Midbrain (tissue), 1 donor: Measurements from ENCODE around the gene OGFRL1.
A peak's percentile ranks its signal among the peaks of the same experiment; 100 is the strongest.

Source experiments
- DNase-seq: peaks from one replicate; lab custom pipeline; 2025; lab: John Stamatoyannopoulos, UW

The OGFRL1 gene

DNA sequence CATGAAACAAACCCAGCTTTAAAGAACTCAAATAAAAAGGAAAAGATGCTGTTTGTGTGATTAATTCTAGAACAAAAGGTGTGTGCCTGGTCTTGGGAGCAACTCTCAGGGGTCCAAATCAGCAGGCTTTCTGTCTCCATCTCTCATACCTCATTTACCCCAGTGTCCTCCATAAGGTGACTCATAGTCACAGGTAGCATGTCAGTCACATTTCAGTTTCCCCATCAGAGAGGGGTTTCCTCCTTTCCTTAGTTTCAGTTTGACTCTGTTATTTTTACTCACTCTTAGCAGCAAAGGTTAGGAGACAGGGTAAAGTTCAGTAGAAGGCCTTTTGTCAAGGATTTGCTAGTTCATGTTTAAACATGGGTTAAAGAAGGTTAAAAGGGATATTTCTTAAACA lies 46.2 kb downstream of the OGFRL1 start:
- DNase-seq, result no peak

DNA sequence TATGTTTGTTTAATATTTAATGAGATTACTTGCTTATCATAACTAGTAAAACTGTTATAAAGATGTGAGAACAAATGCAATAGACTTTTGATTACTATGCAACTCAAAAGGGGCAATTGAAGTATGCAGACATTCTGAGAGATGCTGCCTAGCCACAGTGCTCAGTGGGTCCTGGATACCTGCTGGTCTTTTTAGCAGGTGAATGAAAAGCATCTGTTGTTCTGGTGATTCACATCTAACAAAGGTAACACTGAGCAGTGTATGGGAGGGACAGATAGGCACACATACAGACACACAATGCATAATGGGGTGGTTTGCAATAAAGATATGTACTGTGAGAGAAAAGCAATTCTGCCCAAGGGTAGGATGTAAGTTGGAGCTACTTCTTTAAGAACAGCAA lies 46.9 kb downstream of the OGFRL1 start:
- no peak for DNase-seq

DNA sequence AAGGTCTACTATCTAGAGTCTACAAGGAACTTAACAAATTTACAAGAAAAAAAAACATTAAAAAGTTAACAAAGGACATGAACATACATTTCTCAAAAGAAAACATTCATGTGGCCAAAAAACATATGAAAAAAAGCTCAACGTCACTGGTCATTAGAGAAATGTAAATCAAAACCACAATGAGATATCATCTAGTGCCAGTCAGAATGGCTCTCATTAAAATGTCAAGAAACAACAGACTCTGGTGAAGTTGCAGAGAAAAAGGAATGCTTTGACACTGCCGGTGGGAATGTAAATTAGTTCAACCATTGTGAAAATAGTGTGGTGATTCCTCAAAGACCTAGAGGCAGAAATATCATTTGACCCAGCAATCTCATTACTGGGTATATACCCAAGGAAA lies 48.3 kb downstream of the OGFRL1 start:
- DNase-seq, result no peak

- DNase-seq, result no peak
Observed at GRCh38 chr6:71338540-71339316, 50.1 kb downstream of the OGFRL1 start.

GRCh38 chr6:71342772-71343171 lies 54.2 kb downstream of the OGFRL1 start:
- no peak for DNase-seq

GRCh38 chr6:71345476-71346333 lies 57.1 kb downstream of the OGFRL1 start:
- DNase-seq, result peak; percentile 33

DNA sequence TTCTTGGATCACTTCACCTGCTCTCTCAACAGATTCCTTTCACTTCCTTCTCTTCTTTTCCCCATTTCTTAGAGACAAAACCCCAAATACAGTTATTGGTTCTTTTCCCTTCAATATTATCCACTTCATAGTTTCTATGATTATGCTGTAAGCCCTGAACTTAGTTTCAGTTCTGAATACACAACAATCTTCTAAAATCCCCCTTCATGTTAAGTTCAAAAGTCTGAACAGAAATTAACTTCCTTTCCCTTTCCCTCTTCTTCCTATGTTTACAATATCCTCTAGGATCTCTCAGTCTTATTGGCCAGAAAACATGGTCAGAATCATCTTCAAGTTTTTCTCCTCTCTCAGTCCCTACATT lies 57.7 kb downstream of the OGFRL1 start:
- no peak for DNase-seq

DNA sequence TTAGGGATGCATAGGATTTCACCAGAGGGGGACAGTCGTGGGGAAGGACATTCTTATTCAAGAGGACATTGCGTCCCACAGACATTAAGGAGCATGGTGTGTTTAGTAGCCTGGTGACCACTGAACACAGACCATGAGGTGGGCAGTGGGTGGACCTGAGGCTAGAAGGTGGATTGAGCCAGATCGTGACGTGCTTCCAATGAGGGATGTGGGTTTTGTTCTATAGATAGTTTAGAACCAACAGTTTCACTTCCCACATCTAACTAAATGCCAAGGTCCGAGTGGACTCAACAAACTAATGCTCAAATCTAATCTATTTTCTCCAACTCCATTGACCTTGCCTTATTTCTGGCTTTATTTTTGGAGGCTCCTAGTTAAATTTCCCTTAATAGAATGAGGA lies 58.5 kb downstream of the OGFRL1 start:
- peak; percentile 25 for DNase-seq

DNA sequence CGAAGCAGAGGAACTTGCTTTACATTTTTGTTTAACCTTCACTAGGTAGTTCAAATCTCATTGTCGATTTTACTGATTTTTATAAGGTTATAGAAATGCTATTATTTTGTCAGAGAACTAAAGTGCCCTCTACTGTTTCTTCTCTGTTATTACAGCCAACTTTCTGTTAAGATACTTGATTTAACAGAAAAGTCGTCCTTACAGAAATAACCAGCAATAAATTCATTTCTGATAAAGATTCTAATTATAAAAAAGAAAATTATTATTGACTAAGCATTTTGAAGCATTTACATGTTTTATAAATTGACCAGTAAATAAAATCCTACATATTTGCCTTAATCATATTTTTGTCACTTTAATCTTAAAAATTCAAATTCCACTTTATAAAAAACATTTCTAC lies 60.8 kb downstream of the OGFRL1 start:
- peak; percentile 58 for DNase-seq

DNA sequence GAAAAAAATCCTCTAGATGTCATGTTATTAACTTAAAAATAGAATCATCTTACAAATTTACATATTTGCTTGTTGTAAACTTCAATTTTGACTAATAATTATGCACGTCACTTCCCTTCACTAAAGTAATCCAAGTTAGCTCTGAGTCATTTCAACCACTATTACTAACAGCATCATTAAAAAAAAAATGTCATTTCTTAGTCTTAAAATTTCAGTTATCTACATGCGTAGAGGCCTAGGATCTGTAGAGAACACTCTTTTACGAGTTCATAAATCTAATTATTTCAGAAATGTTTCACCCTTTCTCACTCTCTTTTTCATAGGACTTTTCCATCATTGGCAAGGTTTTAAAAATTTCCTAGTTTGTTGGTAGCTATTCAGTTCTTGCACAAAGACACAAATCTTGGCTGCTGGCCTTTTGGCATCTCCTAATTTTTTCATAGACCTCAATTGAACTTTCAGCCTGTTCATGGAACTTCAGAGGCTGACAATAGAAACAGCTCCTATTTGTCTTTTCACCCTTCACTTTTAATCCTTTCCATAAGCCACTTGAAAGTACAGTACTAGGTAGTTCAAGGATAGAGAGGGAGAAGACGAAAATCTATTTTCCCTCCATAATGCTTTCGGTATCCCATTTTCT lies 61.5 kb downstream of the OGFRL1 start:
- peak; percentile 74 for DNase-seq

GRCh38 chr6:71351190-71351589 lies 62.6 kb downstream of the OGFRL1 start:
- DNase-seq, result no peak
